ENCODE data around the gene ROBO1. TPM values are rescaled to one million over a fixed set of nuclear protein-coding genes. Genes with fewer than 3 reads are reported as not detected.
A peak's percentile ranks its signal among the peaks of the same experiment; 100 is the strongest.

ROBO1 gene
- total and polyA plus RNA-seq, 4 donors, result 1.0 to 30.3 (median 3.9) TPM

- Histone ChIP-seq H3K36me3 (ENCODE audit: control insufficient read depth in 4 of 4, insufficient read depth in 3 of 4, low read depth in 1 of 4, low read length in 3 of 4) (no peaks in the 10 kb centered on the region), H3K4me3 (ENCODE audit: low read depth in 1 of 3, low read length in 3 of 3) (no peak overlapping the region), H3K27ac (ENCODE audit: low read depth in 1 of 2, low read length in 2 of 2) (no peak overlapping the region), H3K9ac (ENCODE audit: low read depth in 1 of 2, low read length in 2 of 2) (no peak overlapping the region), H3K27me3 (ENCODE audit: control insufficient read depth in 4 of 4, insufficient read depth in 4 of 4, low read length in 3 of 4) (no peaks in the 10 kb centered on the region), H3K9me3 (ENCODE audit: control insufficient read depth in 4 of 4, low read length in 3 of 4) (no peaks in the 10 kb centered on the region), H3K4me1 (ENCODE audit: control insufficient read depth in 4 of 4, insufficient read depth in 4 of 4, low read length in 3 of 4) (no peaks in the 10 kb centered on the region)
- TF ChIP-seq FOXA1 (IDR thresholded peaks at IDR 0.05) (no peak), REST (IDR thresholded peaks at IDR 0.05) (peak; percentile 42)
- WGBS, result 28% methylated on average over 1 of the region's 1 CpG
- DNase-seq (ENCODE audit: low spot score), result no peak
Observed at GRCh38 chr3:79247725-79248043, 520.1 kb downstream of the ROBO1 start.

GRCh38 chr3:79246875-79247724, 520.7 kb downstream of the ROBO1 start:
- DNase-seq (ENCODE audit: low spot score), result no peak
- Histone ChIP-seq H3K27ac (ENCODE audit: low read depth in 1 of 2, low read length in 2 of 2) (no peak overlapping the region), H3K9me3 (ENCODE audit: control insufficient read depth in 4 of 4, low read length in 3 of 4) (no peaks in the 10 kb centered on the region), H3K27me3 (ENCODE audit: control insufficient read depth in 4 of 4, insufficient read depth in 4 of 4, low read length in 3 of 4) (no peaks in the 10 kb centered on the region), H3K4me1 (ENCODE audit: control insufficient read depth in 4 of 4, insufficient read depth in 4 of 4, low read length in 3 of 4) (no peaks in the 10 kb centered on the region), H3K9ac (ENCODE audit: low read depth in 1 of 2, low read length in 2 of 2) (no peak overlapping the region), H3K4me3 (ENCODE audit: low read depth in 1 of 3, low read length in 3 of 3) (no peak overlapping the region), H3K36me3 (ENCODE audit: control insufficient read depth in 4 of 4, insufficient read depth in 3 of 4, low read depth in 1 of 4, low read length in 3 of 4) (no peaks in the 10 kb centered on the region)
- 48% methylated on average over 8 of the region's 8 CpGs for WGBS
- no peak for TF ChIP-seq REST (IDR thresholded peaks at IDR 0.05)

DNA sequence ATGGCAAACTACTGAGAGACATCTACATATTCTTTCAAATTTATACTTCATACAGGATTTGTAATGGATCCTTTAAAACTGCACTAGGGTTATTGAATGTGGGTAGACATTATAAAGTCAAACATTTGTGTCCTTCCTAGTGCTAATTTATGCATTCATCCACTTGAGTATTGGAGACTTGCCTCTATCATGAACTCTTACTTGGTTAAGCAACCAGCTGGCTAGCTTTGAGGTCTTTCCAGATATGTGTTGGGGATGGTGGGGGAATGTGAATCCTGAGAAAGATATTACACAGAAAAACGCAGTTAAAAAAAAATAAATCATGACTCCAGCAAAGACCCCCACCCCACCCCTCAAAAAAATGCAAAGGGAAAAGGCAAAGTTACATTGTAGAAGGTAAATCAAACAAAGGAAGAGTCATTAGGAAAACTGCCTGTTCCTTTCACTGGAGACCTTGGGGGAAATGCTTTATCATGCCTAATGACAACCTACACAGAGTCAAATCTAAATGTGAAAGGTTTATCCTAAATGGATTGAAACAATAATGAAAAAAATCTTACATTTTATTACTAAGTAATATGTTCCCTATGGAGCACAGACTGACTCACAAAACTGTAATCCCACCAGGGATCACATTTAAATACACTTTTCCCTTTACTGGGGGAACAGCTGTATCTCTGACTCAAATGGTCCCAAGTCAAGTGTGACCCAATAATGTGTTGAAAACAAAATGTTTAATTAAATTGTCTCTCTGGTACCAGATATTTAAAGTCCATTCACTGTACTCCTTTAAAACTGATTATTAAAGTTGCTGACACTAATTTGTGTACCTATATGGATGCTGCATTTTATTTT, 522.3 kb downstream of the ROBO1 start:
- no peak overlapping the region for H3K27ac ChIP-seq (ENCODE audit: low read depth in 1 of 2, low read length in 2 of 2)
- H3K4me1 ChIP-seq (ENCODE audit: control insufficient read depth in 4 of 4, insufficient read depth in 4 of 4, low read length in 3 of 4), result no peaks in the 10 kb centered on the region
- no peaks in the 10 kb centered on the region for H3K27me3 ChIP-seq (ENCODE audit: control insufficient read depth in 4 of 4, insufficient read depth in 4 of 4, low read length in 3 of 4)
- no peak for DNase-seq (ENCODE audit: low spot score)
- 13% methylated on average over 1 of the region's 1 CpG for WGBS
- H3K9me3 ChIP-seq (ENCODE audit: control insufficient read depth in 4 of 4, low read length in 3 of 4), result no peaks in the 10 kb centered on the region
- no peaks in the 10 kb centered on the region for H3K36me3 ChIP-seq (ENCODE audit: control insufficient read depth in 4 of 4, insufficient read depth in 3 of 4, low read depth in 1 of 4, low read length in 3 of 4)
- no peak for TF ChIP-seq YY1 (IDR thresholded peaks at IDR 0.05)
- no peak for TF ChIP-seq EGR1 (IDR thresholded peaks at IDR 0.05; ENCODE audit: low read depth in 2 of 2)
- H3K9ac ChIP-seq (ENCODE audit: low read depth in 1 of 2, low read length in 2 of 2), result no peak overlapping the region
- no peak overlapping the region for H3K4me3 ChIP-seq (ENCODE audit: low read depth in 1 of 3, low read length in 3 of 3)
